Natural killer cell (primary cell): ENCODE results near the gene EVL. TPM values are rescaled to one million over a fixed set of nuclear protein-coding genes. Genes with fewer than 3 reads are reported as not detected.

Experiments
- ATAC-seq, 3 donors: fragments of 150-1000 bp in 2 of 3; fragments of 200-7000 bp in 1 of 3; cut with Tn5 transposase; 1 replicate in 1 of 3; 2 replicates in 2 of 3; pipeline ENCODE4 v1.10.0; 2021; ENCODE audit warnings: mild to moderate bottlenecking in 2 of 3, moderate library complexity in 2 of 3
- DNase-seq, 2 donors: peaks; one replicate each; pipeline versions ENCODE4 v3.0.0 to v3.0.0-alpha.2; 2013 to 2021; ENCODE audit warnings: mixed read lengths in 1 of 2
- H3K27ac ChIP-seq: one replicate; pipeline ENCODE4 v1.5.1; 2013; ENCODE audit warnings: mild to moderate bottlenecking, low read length
- H3K27me3 ChIP-seq: one replicate; pipeline ENCODE4 v1.6.1; 2013; ENCODE audit warnings: low read length; ENCODE audit not compliant: control insufficient read depth, insufficient read depth
- H3K36me3 ChIP-seq: one replicate; pipeline ENCODE4 v1.6.1; 2013; ENCODE audit warnings: low read length; ENCODE audit not compliant: control insufficient read depth, insufficient read depth
- H3K4me1 ChIP-seq: one replicate; pipeline ENCODE4 v1.6.1; 2013; ENCODE audit warnings: low read length; ENCODE audit not compliant: control insufficient read depth, insufficient read depth
- H3K4me3 ChIP-seq: one replicate; pipeline ENCODE4 v1.5.1; 2013; ENCODE audit warnings: low read length
- H3K9me3 ChIP-seq: one replicate; pipeline ENCODE4 v1.6.1; 2013; ENCODE audit warnings: low read length; ENCODE audit not compliant: control insufficient read depth, insufficient read depth
- H3K27ac Mint-ChIP-seq, 2 donors: one replicate each; pipeline ENCODE4 v1.8.0; 2022; ENCODE audit warnings: mild to moderate bottlenecking in 2 of 2, mixed read lengths in 2 of 2, moderate library complexity in 1 of 2
- H3K27me3 Mint-ChIP-seq, 2 donors: one replicate each; pipeline ENCODE4 v1.8.0; 2022; ENCODE audit warnings: low read depth in 2 of 2, mixed read lengths in 2 of 2
- H3K36me3 Mint-ChIP-seq: one replicate; pipeline ENCODE4 v1.8.0; 2022; ENCODE audit warnings: mixed read lengths
- H3K4me1 Mint-ChIP-seq, 2 donors: one replicate each; pipeline ENCODE4 v1.8.0; 2022; ENCODE audit warnings: mixed read lengths in 2 of 2
- H3K4me3 Mint-ChIP-seq: one replicate; pipeline ENCODE4 v1.8.0; 2022; ENCODE audit warnings: mild to moderate bottlenecking, moderate library complexity, mixed read lengths
- H3K9me3 Mint-ChIP-seq, 2 donors: one replicate each; pipeline ENCODE4 v1.8.0; 2022; ENCODE audit warnings: mixed read lengths in 2 of 2
- WGBS: methylation state at CpG from one replicate; pipeline ENCODE4 v1.1.7; 2013; ENCODE audit warnings: missing lambda C conversion rate; ENCODE audit not compliant: insufficient coverage; 5-methylcytosine and 5-hydroxymethylcytosine counted together
- intact Hi-C: fragments of 100-400 bp; cut with micrococcal nuclease; formaldehyde crosslinking; loops from one replicate; pipeline ENCODE4 v1.14.2; 2022
- total RNA-seq, 4 donors: library from RNA; stranded (reverse); fragments of 120-200 nt in 1 of 4; gene quantifications; one replicate each; pipeline versions ENCODE4 v1.2.3 to v1.2.4, GENCODE V29; 2013 to 2022
- TF ChIP-seq, protein P1 (sequence below): fragments of 200-600 bp; IDR thresholded peaks from one replicate; pipeline ENCODE4 v1.8.0; 2022; ENCODE audit warnings: antibody characterized with exemption

The EVL gene
- total RNA-seq, 3 donors from 2014 or later (not counting 1 experiment from before 2014, with no cell fraction given), result 882 to 1,108 (median 986) TPM

DNA sequence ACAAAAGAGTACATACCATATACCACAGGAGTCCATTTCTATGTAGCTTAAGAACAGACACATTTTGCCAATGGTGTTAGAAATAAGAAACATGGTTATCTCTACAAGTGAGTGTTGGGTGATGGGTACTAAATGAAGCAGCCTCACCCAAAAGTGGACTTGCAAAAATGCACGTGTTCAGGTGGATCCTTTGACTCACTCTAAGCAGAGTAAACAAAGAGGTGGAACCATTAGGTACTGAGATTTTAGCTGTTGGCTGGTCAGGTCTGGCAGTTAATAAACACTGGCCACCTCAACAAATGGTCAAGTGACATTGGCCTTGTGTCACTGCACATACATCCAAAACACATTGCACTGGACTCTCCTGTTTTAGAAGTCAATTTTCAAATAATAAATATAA is 27.6 kb downstream of the EVL start:
- H3K27ac ChIP-seq, result no peak overlapping the region
- no peak for ATAC-seq
- H3K4me1 Mint-ChIP-seq, result peaks cover 79 to 92% of the 10 kb centered on the region in 2 donors
- no peaks in the 10 kb centered on the region for H3K9me3 ChIP-seq
- H3K27me3 ChIP-seq, result no peaks in the 10 kb centered on the region
- intact Hi-C loops, result no loop called here
- DNase-seq, result no peak
- H3K27me3 Mint-ChIP-seq, result no peaks in the 10 kb centered on the region
- H3K36me3 Mint-ChIP-seq, result peaks cover 26% of the 10 kb centered on the region
- H3K9me3 Mint-ChIP-seq, result no peaks in the 10 kb centered on the region
- 64% methylated on average over 1 of the region's 1 CpG for WGBS
- H3K4me1 ChIP-seq, result peaks cover 44% of the 10 kb centered on the region
- no peak overlapping the region for H3K4me3 Mint-ChIP-seq
- TF ChIP-seq, protein P1, sequence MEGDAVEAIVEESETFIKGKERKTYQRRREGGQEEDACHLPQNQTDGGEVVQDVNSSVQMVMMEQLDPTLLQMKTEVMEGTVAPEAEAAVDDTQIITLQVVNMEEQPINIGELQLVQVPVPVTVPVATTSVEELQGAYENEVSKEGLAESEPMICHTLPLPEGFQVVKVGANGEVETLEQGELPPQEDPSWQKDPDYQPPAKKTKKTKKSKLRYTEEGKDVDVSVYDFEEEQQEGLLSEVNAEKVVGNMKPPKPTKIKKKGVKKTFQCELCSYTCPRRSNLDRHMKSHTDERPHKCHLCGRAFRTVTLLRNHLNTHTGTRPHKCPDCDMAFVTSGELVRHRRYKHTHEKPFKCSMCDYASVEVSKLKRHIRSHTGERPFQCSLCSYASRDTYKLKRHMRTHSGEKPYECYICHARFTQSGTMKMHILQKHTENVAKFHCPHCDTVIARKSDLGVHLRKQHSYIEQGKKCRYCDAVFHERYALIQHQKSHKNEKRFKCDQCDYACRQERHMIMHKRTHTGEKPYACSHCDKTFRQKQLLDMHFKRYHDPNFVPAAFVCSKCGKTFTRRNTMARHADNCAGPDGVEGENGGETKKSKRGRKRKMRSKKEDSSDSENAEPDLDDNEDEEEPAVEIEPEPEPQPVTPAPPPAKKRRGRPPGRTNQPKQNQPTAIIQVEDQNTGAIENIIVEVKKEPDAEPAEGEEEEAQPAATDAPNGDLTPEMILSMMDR, result no peak
- H3K36me3 ChIP-seq, result peaks cover 88% of the 10 kb centered on the region
- H3K4me3 ChIP-seq, result no peak overlapping the region
- H3K27ac Mint-ChIP-seq, result peak overlapping the region; percentile 78 to 93

- intact Hi-C loops, result no loop called here
- Histone ChIP-seq H3K4me1 (peaks cover 44% of the 10 kb centered on the region), H3K27me3 (no peaks in the 10 kb centered on the region), H3K9me3 (no peaks in the 10 kb centered on the region), H3K4me3 (no peak overlapping the region), H3K27ac (no peak overlapping the region), H3K36me3 (peaks cover 88% of the 10 kb centered on the region)
- peak in 1 of 2 donors; percentile 58 for DNase-seq
- WGBS, result 68% methylated on average over 5 of the region's 6 CpGs
- Mint-ChIP-seq H3K36me3 (peaks cover 28% of the 10 kb centered on the region), H3K4me1 (peaks cover 79 to 92% of the 10 kb centered on the region in 2 donors), H3K27ac (peak overlapping the region; percentile 75 to 93), H3K9me3 (no peaks in the 10 kb centered on the region), H3K4me3 (peak overlapping the region; percentile 4), H3K27me3 (no peaks in the 10 kb centered on the region)
- ATAC-seq, result no peak
- TF ChIP-seq, protein P1, result no peak
Observed at GRCh38 chr14:100093319-100093718, 28.1 kb downstream of the EVL start.

DNA sequence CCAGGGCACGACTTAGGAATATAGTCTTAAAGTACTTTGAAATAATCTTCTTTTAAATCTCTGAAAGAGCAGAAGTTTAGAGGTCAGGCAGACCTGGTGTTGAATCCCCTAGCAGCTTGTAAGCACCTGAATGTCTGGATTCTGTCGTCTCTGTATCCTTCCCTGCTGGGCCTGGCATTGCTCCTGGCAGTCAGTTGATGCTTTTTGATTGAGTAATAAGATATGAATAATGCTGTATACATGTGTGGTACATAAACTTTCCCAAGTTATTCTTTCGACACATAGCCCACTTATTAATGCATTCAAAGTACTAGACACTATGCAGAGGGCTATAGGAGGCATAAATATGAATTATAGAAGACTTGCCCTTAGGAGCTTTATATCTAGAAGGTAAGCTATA is 31.4 kb downstream of the EVL start:
- TF ChIP-seq, protein P1, result no peak
- no peak overlapping the region for H3K4me3 ChIP-seq
- 96% methylated on average over 2 of the region's 3 CpGs for WGBS
- Mint-ChIP-seq H3K36me3 (peaks cover 20% of the 10 kb centered on the region), H3K27ac (peak overlapping the region; percentile 75 to 93), H3K4me1 (peaks cover 80 to 83% of the 10 kb centered on the region in 2 donors), H3K4me3 (no peak overlapping the region), H3K9me3 (no peaks in the 10 kb centered on the region), H3K27me3 (no peaks in the 10 kb centered on the region)
- H3K4me1 ChIP-seq, result peaks cover 51% of the 10 kb centered on the region
- no peak overlapping the region for H3K27ac ChIP-seq
- ATAC-seq (no peak), DNase-seq (no peak)
- intact Hi-C loops, result no loop called here
- H3K27me3 ChIP-seq, result no peaks in the 10 kb centered on the region
- peaks cover 80% of the 10 kb centered on the region for H3K36me3 ChIP-seq
- no peaks in the 10 kb centered on the region for H3K9me3 ChIP-seq

DNA sequence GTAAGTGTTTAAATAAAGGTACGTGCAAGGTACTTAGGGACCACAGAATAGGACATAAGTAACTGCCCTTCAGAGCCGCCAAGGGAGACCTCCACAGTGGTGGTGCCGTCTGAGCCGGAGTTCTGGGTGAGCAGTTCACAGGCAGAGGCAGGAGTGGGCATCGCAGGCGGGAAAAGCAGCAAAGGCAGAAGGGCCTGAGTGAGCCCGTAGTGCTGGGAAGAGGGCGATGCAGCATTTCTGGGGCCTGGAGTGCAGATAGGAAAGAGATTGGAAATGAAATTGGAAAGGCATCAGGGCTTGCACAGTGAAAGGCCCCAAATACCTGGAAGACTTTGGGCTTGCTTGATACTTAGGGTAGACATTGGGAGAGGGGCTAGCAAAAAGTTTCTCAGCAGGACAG is 32.9 kb downstream of the EVL start:
- H3K36me3 ChIP-seq, result peaks cover 76% of the 10 kb centered on the region

More for the DNA sequence above, 32.9 kb downstream of the EVL start:
- Histone ChIP-seq H3K9me3 (no peaks in the 10 kb centered on the region), H3K4me1 (peaks cover 51% of the 10 kb centered on the region), H3K27me3 (no peaks in the 10 kb centered on the region), H3K4me3 (no peak overlapping the region), H3K27ac (no peak overlapping the region)
- H3K4me3 Mint-ChIP-seq, result peak overlapping the region; percentile 25
- ATAC-seq (no peak), DNase-seq (no peak)
- intact Hi-C loops, result no loop called here
- TF ChIP-seq, protein P1, result no peak
- H3K27me3 Mint-ChIP-seq, result no peaks in the 10 kb centered on the region
- peaks cover 77 to 80% of the 10 kb centered on the region in 2 donors for H3K4me1 Mint-ChIP-seq
- WGBS, result 85% methylated on average over 8 of the region's 8 CpGs
- H3K27ac Mint-ChIP-seq, result peak overlapping the region; percentile 75 to 93
- peaks cover 20% of the 10 kb centered on the region for H3K36me3 Mint-ChIP-seq
- H3K9me3 Mint-ChIP-seq, result no peaks in the 10 kb centered on the region
